Measurements from ENCODE around the gene ITLN1.

Gene ITLN1

DNA sequence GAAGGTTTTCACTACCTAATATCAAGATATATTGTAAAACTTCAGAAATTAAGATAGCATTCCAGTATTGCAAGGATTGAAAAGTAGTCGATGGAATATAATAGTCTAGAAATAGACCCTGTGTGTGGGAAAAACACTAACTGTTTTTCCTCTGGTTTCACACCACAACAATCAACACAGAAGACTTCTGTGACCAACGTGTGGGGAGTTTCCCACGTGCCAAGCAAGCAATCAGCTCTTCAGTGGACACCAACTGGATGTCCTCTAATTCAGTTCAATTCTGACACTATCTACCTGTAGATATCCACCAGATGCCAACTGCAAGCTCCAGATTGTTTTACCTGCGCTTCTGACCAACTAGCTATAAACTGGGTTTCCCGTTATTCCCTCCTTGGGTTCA lies 34.4 kb downstream of the ITLN1 start:
- ATAC-seq (ENCODE audit: low read depth): no peak
- no peaks in the 10 kb centered on the region for H3K36me3 ChIP-seq (ENCODE audit: low read depth)
- no peaks in the 10 kb centered on the region for H3K4me1 ChIP-seq (ENCODE audit: insufficient read depth, poor library complexity, severe bottlenecking)
- peaks cover 6% of the 10 kb centered on the region for H3K27me3 ChIP-seq (ENCODE audit: insufficient read depth, poor library complexity, severe bottlenecking)
- H3K9me3 ChIP-seq (ENCODE audit: severe bottlenecking): peaks cover 2% of the 10 kb centered on the region
- no peak overlapping the region for H3K27ac ChIP-seq (ENCODE audit: poor library complexity, severe bottlenecking)
- TF ChIP-seq, protein P1, sequence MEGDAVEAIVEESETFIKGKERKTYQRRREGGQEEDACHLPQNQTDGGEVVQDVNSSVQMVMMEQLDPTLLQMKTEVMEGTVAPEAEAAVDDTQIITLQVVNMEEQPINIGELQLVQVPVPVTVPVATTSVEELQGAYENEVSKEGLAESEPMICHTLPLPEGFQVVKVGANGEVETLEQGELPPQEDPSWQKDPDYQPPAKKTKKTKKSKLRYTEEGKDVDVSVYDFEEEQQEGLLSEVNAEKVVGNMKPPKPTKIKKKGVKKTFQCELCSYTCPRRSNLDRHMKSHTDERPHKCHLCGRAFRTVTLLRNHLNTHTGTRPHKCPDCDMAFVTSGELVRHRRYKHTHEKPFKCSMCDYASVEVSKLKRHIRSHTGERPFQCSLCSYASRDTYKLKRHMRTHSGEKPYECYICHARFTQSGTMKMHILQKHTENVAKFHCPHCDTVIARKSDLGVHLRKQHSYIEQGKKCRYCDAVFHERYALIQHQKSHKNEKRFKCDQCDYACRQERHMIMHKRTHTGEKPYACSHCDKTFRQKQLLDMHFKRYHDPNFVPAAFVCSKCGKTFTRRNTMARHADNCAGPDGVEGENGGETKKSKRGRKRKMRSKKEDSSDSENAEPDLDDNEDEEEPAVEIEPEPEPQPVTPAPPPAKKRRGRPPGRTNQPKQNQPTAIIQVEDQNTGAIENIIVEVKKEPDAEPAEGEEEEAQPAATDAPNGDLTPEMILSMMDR (IDR thresholded peaks at IDR 0.05; ENCODE audit: poor library complexity, severe bottlenecking): no peak
- no peak overlapping the region for H3K4me3 ChIP-seq (ENCODE audit: severe bottlenecking)
- DNase-seq (ENCODE audit: low spot score): no peak

DNA sequence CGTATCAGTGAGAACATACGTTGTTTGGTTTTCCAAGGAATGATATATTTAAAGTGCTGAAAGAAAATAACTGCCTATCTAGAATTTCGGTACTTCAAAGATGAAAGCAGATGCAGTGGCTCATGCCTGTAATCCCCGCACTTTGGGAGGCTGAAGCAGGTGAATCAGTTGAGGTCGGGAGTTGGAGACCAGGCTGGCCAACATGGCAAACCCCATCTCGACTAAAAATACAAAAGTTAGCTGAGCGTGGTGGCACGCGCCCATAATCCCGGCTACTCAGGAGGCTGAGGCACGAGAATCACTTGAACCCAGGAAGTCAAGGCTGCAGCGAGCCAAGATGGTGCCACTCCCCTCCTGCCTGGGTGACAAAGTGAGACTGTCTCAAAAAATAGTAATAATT lies 38.7 kb downstream of the ITLN1 start:
- H3K4me3 ChIP-seq (ENCODE audit: severe bottlenecking): no peak overlapping the region
- peaks cover 2% of the 10 kb centered on the region for H3K9me3 ChIP-seq (ENCODE audit: severe bottlenecking)
- peaks cover 6% of the 10 kb centered on the region for H3K27me3 ChIP-seq (ENCODE audit: insufficient read depth, poor library complexity, severe bottlenecking)
- no peaks in the 10 kb centered on the region for H3K4me1 ChIP-seq (ENCODE audit: insufficient read depth, poor library complexity, severe bottlenecking)
- no peaks in the 10 kb centered on the region for H3K36me3 ChIP-seq (ENCODE audit: low read depth)
- DNase-seq (ENCODE audit: low spot score) (no peak), ATAC-seq (ENCODE audit: low read depth) (no peak)
- H3K27ac ChIP-seq (ENCODE audit: poor library complexity, severe bottlenecking): no peak overlapping the region
- TF ChIP-seq, protein P1 (IDR thresholded peaks at IDR 0.05; ENCODE audit: poor library complexity, severe bottlenecking): no peak

DNA sequence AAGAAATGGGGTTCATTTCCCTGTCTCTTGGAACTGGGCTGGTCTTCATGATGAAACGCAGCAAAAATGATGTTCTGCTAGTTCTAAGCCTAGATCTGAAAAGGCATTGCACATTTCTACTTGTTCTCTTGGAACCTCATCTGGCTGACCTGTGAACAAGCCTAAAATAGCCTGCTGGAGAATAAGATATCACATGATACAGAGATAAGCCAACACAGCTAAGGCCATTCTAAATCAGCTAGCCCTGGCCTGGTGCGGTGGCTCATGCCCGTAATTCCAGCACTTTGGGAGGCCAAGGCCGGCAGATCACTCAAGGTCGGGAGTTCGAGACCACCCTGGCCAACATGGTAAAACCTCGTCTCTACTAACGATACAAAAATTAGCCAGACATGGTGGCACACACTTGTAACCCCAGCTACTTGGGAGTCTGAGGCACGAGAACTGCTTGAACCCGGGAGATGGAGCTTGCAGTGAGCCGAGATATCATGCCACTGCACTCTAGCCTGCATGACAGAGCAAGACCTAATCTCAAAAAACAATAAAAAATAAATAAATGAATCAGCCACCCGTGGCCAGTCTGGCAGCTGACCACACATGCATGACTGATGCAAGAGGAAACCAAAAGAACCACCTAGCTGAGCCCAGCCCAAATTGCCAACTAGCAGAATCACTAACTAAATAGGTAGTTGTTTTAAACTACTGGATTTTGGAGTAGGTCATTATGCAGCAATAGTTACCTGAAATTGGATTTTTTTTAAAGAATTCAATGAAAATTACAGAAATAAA lies 40.3 kb downstream of the ITLN1 start:
- TF ChIP-seq, protein P1 (IDR thresholded peaks at IDR 0.05; ENCODE audit: poor library complexity, severe bottlenecking): no peak
- no peak overlapping the region for H3K27ac ChIP-seq (ENCODE audit: poor library complexity, severe bottlenecking)
- ATAC-seq (ENCODE audit: low read depth): no peak
- H3K36me3 ChIP-seq (ENCODE audit: low read depth): no peaks in the 10 kb centered on the region
- H3K27me3 ChIP-seq (ENCODE audit: insufficient read depth, poor library complexity, severe bottlenecking): peaks cover 6% of the 10 kb centered on the region
- H3K9me3 ChIP-seq (ENCODE audit: severe bottlenecking): peaks cover 2% of the 10 kb centered on the region
- no peak overlapping the region for H3K4me3 ChIP-seq (ENCODE audit: severe bottlenecking)
- DNase-seq (ENCODE audit: low spot score): no peak
- no peaks in the 10 kb centered on the region for H3K4me1 ChIP-seq (ENCODE audit: insufficient read depth, poor library complexity, severe bottlenecking)

DNA sequence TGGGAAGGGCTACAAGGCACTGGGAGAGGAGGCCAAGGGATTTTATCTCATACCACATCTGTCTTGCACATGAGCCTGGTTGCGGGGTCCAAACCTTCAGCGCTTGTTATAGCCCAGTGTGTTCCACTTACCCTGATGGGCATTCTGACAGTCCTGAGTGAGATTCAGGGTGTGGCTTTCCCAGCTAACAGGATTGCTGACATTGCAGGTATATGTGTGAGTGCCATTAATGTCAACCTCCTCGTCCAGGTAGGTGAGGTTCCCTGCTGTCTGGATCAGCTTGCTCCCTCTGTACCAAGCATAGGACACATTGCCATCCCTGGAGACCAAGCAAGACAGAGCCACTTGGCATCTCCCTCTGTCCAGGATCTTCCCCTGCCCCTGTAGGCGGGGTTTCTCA lies 43.9 kb downstream of the ITLN1 start:
- Histone ChIP-seq H3K27ac (ENCODE audit: poor library complexity, severe bottlenecking) (no peak overlapping the region), H3K4me1 (ENCODE audit: insufficient read depth, poor library complexity, severe bottlenecking) (no peaks in the 10 kb centered on the region), H3K4me3 (ENCODE audit: severe bottlenecking) (no peak overlapping the region), H3K27me3 (ENCODE audit: insufficient read depth, poor library complexity, severe bottlenecking) (no peaks in the 10 kb centered on the region), H3K36me3 (ENCODE audit: low read depth) (no peaks in the 10 kb centered on the region), H3K9me3 (ENCODE audit: severe bottlenecking) (no peaks in the 10 kb centered on the region)
- no peak for DNase-seq (ENCODE audit: low spot score)
- TF ChIP-seq, protein P1 (IDR thresholded peaks at IDR 0.05; ENCODE audit: poor library complexity, severe bottlenecking): no peak
- no peak for ATAC-seq (ENCODE audit: low read depth)

DNA sequence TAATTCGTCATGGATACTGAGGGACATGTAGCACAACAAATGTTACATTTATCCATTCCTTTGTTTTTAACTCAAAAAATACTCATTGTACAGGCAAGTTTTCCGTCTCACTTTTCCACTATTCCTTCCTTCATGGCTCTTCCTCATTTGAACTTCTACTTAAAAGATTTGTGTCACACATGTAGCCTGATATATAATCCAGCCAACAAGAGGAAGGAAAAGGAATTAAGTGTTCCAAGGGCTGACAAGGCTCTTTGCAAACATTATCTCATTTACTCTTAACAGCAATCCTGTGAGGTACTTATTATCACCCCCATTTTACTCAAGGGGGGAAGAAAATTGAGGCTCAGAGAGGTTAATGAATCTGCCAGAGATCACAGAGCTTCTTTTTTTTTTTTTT lies 45.2 kb downstream of the ITLN1 start:
- no peaks in the 10 kb centered on the region for H3K9me3 ChIP-seq (ENCODE audit: severe bottlenecking)
- no peak for DNase-seq (ENCODE audit: low spot score)
- no peaks in the 10 kb centered on the region for H3K36me3 ChIP-seq (ENCODE audit: low read depth)
- H3K4me3 ChIP-seq (ENCODE audit: severe bottlenecking): no peak overlapping the region
- ATAC-seq (ENCODE audit: low read depth): no peak
- no peaks in the 10 kb centered on the region for H3K4me1 ChIP-seq (ENCODE audit: insufficient read depth, poor library complexity, severe bottlenecking)
- H3K27ac ChIP-seq (ENCODE audit: poor library complexity, severe bottlenecking): no peak overlapping the region
- H3K27me3 ChIP-seq (ENCODE audit: insufficient read depth, poor library complexity, severe bottlenecking): no peaks in the 10 kb centered on the region
- TF ChIP-seq, protein P1 (IDR thresholded peaks at IDR 0.05; ENCODE audit: poor library complexity, severe bottlenecking): no peak
